BE2C (cell line): Measurements from ENCODE around the gene EXOSC10.
A peak's percentile ranks its signal among the peaks of the same experiment; 100 is the strongest.
"Not testable (repeated sequence)": the region's sequence is repeated elsewhere in the genome, so short reads cannot be mapped to it uniquely, and the experiment has no call there.

Source experiments
- DNase-seq: peaks from one replicate; pipeline ENCODE4 v3.0.0-alpha.2; 2020
- H3K27me3 ChIP-seq: fragments of 250-450 bp; sonication (Bioruptor Pico); 2 replicates; pipeline ENCODE4 v1.5.1; 2020; ENCODE audit warnings: mild to moderate bottlenecking
- H3K36me3 ChIP-seq: fragments of 250-450 bp; sonication (Bioruptor Pico); 2 replicates; pipeline ENCODE4 v1.5.1; 2020; ENCODE audit warnings: mild to moderate bottlenecking
- H3K4me1 ChIP-seq: fragments of 250-450 bp; sonication (Bioruptor Pico); 2 replicates; pipeline ENCODE4 v1.5.1; 2020
- H3K4me3 ChIP-seq: 2 replicates; pipeline ENCODE4 v1.5.1; 2011; ENCODE audit warnings: low read depth, low read length
- H3K9me3 ChIP-seq: fragments of 250-450 bp; sonication (Bioruptor Pico); 2 replicates; pipeline ENCODE4 v1.5.1; 2020
- TF ChIP-seq, protein P1 (sequence below): IDR thresholded peaks from 2 replicates; pipeline ENCODE4 v1.5.1; 2012; ENCODE audit warnings: mild to moderate bottlenecking, low read depth, low read length

Gene EXOSC10

DNA sequence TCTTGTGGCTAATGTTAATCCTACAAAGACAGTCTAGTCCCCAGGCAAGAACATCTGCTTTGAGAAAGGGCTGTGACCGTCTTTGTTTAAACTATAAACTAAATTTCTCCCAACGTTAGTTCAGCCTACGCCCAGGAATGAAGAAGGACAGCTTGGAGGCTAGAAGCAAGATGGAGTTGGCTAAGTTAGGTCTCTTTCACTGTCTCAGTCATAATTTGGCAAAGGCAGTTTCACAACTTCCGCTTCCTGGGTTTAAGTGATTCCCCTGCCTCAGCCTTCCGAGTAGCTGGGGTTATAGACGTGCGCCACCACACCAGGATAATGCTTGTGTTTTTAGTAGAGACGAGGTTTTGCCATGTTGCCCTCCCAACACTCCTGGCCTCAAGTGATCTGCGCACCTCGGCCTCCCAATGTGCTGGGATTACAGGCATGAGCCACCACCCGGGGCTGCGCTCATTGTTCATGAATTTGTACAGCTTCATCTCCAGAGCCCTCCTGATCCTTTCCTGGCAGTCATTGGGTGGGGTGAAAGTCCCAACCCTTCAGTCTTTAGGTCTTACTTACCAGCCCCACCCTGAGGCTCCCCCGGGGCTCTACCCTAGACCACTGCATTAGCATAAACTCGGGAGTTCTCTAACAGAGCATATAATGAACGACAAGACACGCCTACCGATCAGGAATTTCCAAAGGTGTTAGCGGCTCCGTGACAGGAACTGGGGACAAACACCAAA is 47.7 kb downstream of the EXOSC10 start:
- Histone ChIP-seq H3K4me1 (peaks cover 21% of the 10 kb centered on the region), H3K36me3 (peaks cover 14% of the 10 kb centered on the region), H3K4me3 (peak overlapping the region; percentile 32), H3K9me3 (no peaks in the 10 kb centered on the region), H3K27me3 (no peaks in the 10 kb centered on the region)
- TF ChIP-seq, protein P1, sequence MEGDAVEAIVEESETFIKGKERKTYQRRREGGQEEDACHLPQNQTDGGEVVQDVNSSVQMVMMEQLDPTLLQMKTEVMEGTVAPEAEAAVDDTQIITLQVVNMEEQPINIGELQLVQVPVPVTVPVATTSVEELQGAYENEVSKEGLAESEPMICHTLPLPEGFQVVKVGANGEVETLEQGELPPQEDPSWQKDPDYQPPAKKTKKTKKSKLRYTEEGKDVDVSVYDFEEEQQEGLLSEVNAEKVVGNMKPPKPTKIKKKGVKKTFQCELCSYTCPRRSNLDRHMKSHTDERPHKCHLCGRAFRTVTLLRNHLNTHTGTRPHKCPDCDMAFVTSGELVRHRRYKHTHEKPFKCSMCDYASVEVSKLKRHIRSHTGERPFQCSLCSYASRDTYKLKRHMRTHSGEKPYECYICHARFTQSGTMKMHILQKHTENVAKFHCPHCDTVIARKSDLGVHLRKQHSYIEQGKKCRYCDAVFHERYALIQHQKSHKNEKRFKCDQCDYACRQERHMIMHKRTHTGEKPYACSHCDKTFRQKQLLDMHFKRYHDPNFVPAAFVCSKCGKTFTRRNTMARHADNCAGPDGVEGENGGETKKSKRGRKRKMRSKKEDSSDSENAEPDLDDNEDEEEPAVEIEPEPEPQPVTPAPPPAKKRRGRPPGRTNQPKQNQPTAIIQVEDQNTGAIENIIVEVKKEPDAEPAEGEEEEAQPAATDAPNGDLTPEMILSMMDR = no peak
- DNase-seq = no peak

DNA sequence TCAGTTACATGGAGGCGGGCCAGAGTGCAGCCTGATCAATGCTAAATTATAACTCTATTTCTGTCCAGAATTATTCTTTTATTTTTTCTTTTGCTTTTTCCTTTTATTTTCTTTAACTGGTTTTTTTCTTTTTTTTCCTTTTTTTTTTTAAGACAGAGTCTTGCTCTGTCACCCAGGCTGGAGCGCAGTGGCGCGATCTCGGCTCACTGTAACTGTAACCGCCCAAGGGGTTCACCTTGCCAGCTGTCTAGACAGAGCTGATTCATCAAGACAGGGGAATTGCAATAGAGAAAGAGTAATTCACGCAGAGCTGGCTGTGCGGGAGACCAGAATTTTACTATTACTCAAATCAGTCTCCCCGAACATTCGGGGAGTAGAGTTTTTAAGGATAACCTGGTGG is 48.5 kb downstream of the EXOSC10 start:
- not testable (repeated sequence) for H3K27me3 ChIP-seq, H3K9me3 ChIP-seq, H3K36me3 ChIP-seq, H3K4me3 ChIP-seq, DNase-seq
- peaks cover 21% of the 10 kb centered on the region for H3K4me1 ChIP-seq

DNA sequence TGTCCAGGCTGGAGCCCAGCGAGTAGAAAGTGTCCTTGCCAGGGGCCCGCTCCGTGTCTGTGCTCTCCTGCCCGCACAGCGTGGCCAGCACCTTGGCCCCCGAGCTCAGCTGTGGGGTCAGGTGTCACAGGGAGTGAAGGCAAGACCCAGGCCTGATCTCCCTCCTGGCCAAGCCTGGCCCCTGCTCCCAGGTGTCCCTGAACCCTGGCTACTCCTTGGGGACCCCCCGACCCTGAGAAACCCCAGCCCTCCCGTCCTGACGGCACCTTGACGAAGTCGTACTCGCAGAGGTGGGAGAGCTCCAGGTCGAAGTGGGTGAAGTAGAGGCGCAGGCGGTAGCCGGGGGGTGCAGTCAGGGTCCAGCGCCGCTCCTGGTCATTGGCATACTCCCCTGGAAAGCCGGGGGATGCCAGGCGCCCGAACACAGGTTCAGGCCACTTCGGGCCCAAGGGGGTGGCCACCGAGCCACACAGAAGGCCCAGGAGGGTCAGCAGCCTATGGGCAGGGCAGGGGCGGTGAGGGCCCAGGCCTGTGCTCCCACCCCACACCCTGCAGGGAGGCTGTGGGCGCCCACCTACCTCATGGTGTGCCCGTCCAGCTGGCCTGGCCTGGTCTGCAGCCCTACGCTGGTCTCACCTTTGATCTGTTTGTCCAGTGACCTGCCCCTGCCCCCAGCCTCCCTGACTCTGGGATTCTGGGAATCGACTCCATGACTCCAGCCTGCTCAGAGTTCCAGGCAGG is 52.9 kb downstream of the EXOSC10 start, which contains the start of gene MASP2:
MASP2 (minus strand) TSS at position 615 of the 741 bp plus-strand sequence; CDS start at position 583, 32 bp downstream.
- DNase-seq = no peak
- Histone ChIP-seq H3K9me3 (no peaks in the 10 kb centered on the region), H3K36me3 (no peaks in the 10 kb centered on the region), H3K27me3 (no peaks in the 10 kb centered on the region), H3K4me3 (no peak within 1 kb of the TSS), H3K4me1 (0 out of 2 replicates have a peak, but pooled peaks cover under 1% of the 10 kb centered on the region)
- TF ChIP-seq, protein P1 = no peak

DNA sequence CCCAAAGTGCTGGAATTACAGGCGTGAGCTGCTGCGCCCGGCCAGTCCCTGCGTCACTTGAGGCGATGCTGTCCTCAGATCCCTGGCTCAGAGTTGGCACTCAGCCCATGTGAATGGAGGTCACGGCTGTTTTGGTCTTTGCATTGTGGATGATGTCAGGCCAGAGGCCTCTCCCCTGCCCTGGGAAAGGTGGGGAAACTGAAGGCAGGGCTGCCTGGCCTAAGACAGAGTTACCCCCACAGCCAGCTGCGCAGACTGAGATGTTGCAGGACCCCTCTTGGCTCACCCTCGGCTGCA is 53.5 kb downstream of the EXOSC10 start:
- no peaks in the 10 kb centered on the region for H3K36me3 ChIP-seq
- no peak for DNase-seq
- no peaks in the 10 kb centered on the region for H3K4me1 ChIP-seq
- H3K4me3 ChIP-seq = no peak overlapping the region
- H3K9me3 ChIP-seq = no peaks in the 10 kb centered on the region
- H3K27me3 ChIP-seq = no peaks in the 10 kb centered on the region
- TF ChIP-seq, protein P1 = no peak

DNA sequence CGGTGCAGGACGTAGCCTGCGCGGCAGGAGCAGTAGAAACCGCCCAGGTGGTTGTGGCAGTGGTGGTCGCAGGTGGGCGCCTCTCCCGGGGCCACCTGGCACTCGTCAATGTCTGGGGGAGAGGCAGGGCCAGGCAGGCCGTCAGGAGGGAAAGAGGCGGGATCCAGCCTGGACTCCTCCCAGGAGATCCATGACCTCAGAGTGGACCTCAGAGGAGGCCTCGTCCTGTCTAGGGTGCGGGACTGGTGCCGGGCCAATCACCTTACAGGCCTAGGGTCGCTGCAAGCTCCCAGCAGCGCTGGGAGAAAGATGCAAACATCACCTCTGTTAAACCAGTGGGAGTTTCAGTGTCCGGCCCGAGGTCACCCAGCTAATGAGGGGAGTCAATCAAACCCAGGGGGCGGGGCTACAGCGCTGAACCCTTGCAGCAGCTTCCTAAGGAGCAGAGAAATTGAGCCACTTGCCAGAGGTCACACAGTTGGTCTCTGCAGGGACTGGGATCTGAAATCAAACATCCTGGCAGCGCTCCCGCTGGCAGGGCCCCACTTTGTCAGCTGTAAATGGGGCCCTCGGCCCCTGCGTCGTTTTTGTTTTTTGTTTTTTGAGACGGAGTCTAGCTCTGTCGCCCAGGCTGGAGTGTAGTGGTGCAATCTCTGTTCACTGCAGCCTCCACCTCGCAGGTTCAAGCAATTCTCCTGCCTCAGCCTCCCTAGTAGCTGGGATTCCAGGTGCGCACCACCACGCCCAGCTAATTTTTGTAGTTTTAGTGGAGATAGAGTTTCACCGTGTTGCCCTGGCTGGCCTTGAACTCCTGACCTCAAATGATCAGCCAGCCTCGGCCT is 54.0 kb downstream of the EXOSC10 start:
- no peaks in the 10 kb centered on the region for H3K27me3 ChIP-seq
- no peaks in the 10 kb centered on the region for H3K36me3 ChIP-seq
- H3K9me3 ChIP-seq = no peaks in the 10 kb centered on the region
- no peak overlapping the region for H3K4me3 ChIP-seq
- H3K4me1 ChIP-seq = no peaks in the 10 kb centered on the region
- TF ChIP-seq, protein P1 = no peak
- DNase-seq = no peak

DNA sequence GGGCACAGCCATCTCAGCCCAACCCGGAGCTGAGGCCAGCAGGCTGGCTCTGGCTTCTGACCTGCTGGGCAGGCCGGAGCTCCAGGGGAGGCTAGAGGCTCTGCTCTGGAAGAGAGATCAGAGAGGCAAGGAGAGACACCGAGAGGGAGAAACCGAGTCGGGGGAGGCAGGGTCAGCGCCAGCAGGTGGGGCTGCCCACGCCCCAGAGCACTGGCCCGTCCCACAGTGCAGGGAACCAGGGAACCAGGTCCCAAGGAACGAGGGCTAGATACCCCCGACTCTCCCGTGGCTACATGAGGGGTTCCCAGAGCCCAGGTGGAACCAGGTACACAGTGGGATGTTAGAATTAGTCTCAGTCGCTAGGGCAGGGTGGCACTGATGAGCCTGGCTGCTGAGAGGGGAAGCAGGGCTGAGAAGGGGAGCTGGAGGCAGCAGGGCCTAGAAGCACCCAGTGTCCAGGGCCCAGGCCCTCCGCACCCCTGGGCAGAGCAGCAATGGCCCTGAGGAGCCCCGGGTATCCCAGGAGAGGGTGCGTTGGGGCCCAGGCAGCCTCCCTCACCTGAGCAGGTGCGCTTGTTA is 54.7 kb downstream of the EXOSC10 start:
- H3K27me3 ChIP-seq = no peaks in the 10 kb centered on the region
- H3K36me3 ChIP-seq = no peaks in the 10 kb centered on the region
- no peak overlapping the region for H3K4me3 ChIP-seq
- H3K9me3 ChIP-seq = no peaks in the 10 kb centered on the region
- TF ChIP-seq, protein P1 = no peak
- no peaks in the 10 kb centered on the region for H3K4me1 ChIP-seq
- DNase-seq = no peak
